Glomerular visceral epithelial cell (primary cell): ENCODE measurements around the gene C1orf226.

Experiments used
- DNase-seq: peaks from one replicate; pipeline ENCODE4 v3.0.0-alpha.2; 2016; ENCODE audit errors: extremely low spot score

C1orf226 gene

GRCh38 chr1:162365284-162366020 is 16.1 kb upstream of the C1orf226 start:
- DNase-seq = no peak

GRCh38 chr1:162366149-162366548 is 15.4 kb upstream of the C1orf226 start:
- DNase-seq = no peak

- no peak for DNase-seq
Measured at GRCh38 chr1:162366671-162367070, 14.9 kb upstream of the C1orf226 start.

- DNase-seq = no peak
Measured at GRCh38 chr1:162367073-162367472, 14.5 kb upstream of the C1orf226 start.

- DNase-seq = no peak
Measured at GRCh38 chr1:162367772-162368171, 13.8 kb upstream of the C1orf226 start.

GRCh38 chr1:162368451-162368850 is 13.1 kb upstream of the C1orf226 start:
- no peak for DNase-seq

- DNase-seq = no peak
Measured at GRCh38 chr1:162369571-162369970, 12.0 kb upstream of the C1orf226 start.

- no peak for DNase-seq
Measured at GRCh38 chr1:162370161-162370560, 11.4 kb upstream of the C1orf226 start.

GRCh38 chr1:162370721-162371120 is 10.8 kb upstream of the C1orf226 start:
- DNase-seq = no peak

GRCh38 chr1:162371611-162372010 is 9.9 kb upstream of the C1orf226 start:
- no peak for DNase-seq

- DNase-seq = no peak
Measured at GRCh38 chr1:162372159-162373071, 9.1 kb upstream of the C1orf226 start.

GRCh38 chr1:162373072-162373427 is 8.5 kb upstream of the C1orf226 start:
- no peak for DNase-seq

- peak; percentile 86 for DNase-seq
Measured at GRCh38 chr1:162373541-162374260, 7.8 kb upstream of the C1orf226 start.

- no peak for DNase-seq
Measured at GRCh38 chr1:162374406-162374805, 7.1 kb upstream of the C1orf226 start.

- DNase-seq = no peak
Measured at GRCh38 chr1:162375463-162375862, 6.1 kb upstream of the C1orf226 start.

- no peak for DNase-seq
Measured at GRCh38 chr1:162376691-162377090, 4.8 kb upstream of the C1orf226 start, which contains the start of gene SPATA46. Gene SPATA46, minus strand, starts transcription at chr1:162376854. Its CDS starts 64 bp downstream, at chr1:162376790.

GRCh38 chr1:162380061-162380846 is 1.3 kb upstream of the C1orf226 start:
- DNase-seq = no peak

- no peak for DNase-seq
Measured at GRCh38 chr1:162381941-162382750, 618 bp downstream of the C1orf226 start.

GRCh38 chr1:162383091-162383490 is 1.6 kb downstream of the C1orf226 start:
- DNase-seq = no peak

GRCh38 chr1:162383516-162383915 is 2.0 kb downstream of the C1orf226 start:
- no peak for DNase-seq

- DNase-seq = no peak
Measured at GRCh38 chr1:162384116-162384515, 2.6 kb downstream of the C1orf226 start.
